Measurements from ENCODE around the gene TENM4. TPM values are rescaled to one million over a fixed set of nuclear protein-coding genes. Genes with fewer than 3 reads are reported as not detected.

Gene TENM4
- total and polyA plus RNA-seq, 2 of the 13 experiments (the other 11 are each of a cell fraction or from before 2014, with no cell fraction given) = not detected

DNA sequence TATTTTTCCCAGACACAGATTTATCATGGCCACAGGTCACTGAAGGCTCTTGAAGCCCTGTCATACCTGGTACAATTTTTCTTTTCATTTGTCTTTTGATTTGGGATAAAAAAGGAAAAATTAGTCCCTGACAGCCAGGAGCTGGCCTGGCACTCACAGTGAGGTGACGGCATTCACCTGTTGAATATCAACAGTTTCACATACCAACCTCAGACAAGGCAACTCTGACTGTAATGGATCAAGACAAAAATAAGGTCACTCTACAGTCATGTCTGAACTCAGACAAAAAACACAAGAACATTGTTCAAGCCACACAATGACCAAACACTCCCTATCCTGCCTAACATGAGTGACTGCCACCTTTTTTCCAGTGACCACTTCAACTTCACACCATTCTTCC lies 392.9 kb downstream of the TENM4 start:
- TF ChIP-seq KAT7 (CRISPR knock-in tag; IDR thresholded peaks at IDR 0.05; ENCODE audit: borderline replicate concordance) = no peak
- TF ChIP-seq, protein P1, sequence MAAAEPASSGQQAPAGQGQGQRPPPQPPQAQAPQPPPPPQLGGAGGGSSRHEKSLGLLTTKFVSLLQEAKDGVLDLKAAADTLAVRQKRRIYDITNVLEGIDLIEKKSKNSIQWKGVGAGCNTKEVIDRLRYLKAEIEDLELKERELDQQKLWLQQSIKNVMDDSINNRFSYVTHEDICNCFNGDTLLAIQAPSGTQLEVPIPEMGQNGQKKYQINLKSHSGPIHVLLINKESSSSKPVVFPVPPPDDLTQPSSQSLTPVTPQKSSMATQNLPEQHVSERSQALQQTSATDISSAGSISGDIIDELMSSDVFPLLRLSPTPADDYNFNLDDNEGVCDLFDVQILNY (CRISPR knock-in tag; conservative IDR thresholded peaks at IDR 0.05) = no peak
- no peak for TF ChIP-seq FOXC1 (CRISPR knock-in tag; IDR thresholded peaks at IDR 0.05; ENCODE audit: borderline replicate concordance)
- no peak for TF ChIP-seq ZNF432 (CRISPR knock-in tag; IDR thresholded peaks at IDR 0.05; ENCODE audit: borderline replicate concordance)
- TF ChIP-seq ZNF180 (CRISPR knock-in tag; IDR thresholded peaks at IDR 0.05; ENCODE audit: borderline replicate concordance, low read depth) = no peak
- TF ChIP-seq DNMT3B (CRISPR knock-in tag; conservative IDR thresholded peaks at IDR 0.05) = no peak
- TF ChIP-seq ZNF274 (CRISPR knock-in tag; IDR thresholded peaks at IDR 0.05) = no peak
- no peak for TF ChIP-seq FLYWCH1 (CRISPR knock-in tag; IDR thresholded peaks at IDR 0.05)
- no peak for TF ChIP-seq SIN3A (IDR thresholded peaks at IDR 0.05; ENCODE audit: borderline replicate concordance, low read depth, low read length)
- TF ChIP-seq MBNL3 (CRISPR knock-in tag; conservative IDR thresholded peaks at IDR 0.05) = no peak
- no peak for TF ChIP-seq SKI (IDR thresholded peaks at IDR 0.05; ENCODE audit: partially characterized antibody)
- TF ChIP-seq ZNF317 (CRISPR knock-in tag; IDR thresholded peaks at IDR 0.05) = no peak
- TF ChIP-seq CCDC6 (CRISPR knock-in tag; IDR thresholded peaks at IDR 0.05) = no peak
- Histone ChIP-seq H3K36me3 (replicated peaks in 1 of 2; ENCODE audit: control insufficient read depth in 1 of 2, insufficient read depth in 2 of 2, low read length in 2 of 2) (no peaks in the 10 kb centered on the region), H3K9ac (ENCODE audit: insufficient read depth, low read depth, low read length) (no peak overlapping the region), H3K4me1 (ENCODE audit: insufficient read depth, low read length) (peaks cover 30% of the 10 kb centered on the region), H3K4me3 (replicated peaks in 1 of 3; ENCODE audit: insufficient read depth in 1 of 3, low read depth in 2 of 3, low read length in 3 of 3) (no peak overlapping the region), H3K79me2 (ENCODE audit: insufficient read depth, low read length) (no peaks in the 10 kb centered on the region), H3K4me2 (ENCODE audit: low read depth, low read length) (no peak overlapping the region), H3K27ac (ENCODE audit: extremely low read length, insufficient read depth, low read length) (no peak overlapping the region), H3K27me3 (ENCODE audit: control insufficient read depth in 1 of 2, insufficient read depth in 2 of 2, low read length in 2 of 2) (no peaks in the 10 kb centered on the region), H4K20me1 (ENCODE audit: insufficient read depth, low read length) (no peaks in the 10 kb centered on the region), H3K9me3 (ENCODE audit: low read length) (no peaks in the 10 kb centered on the region), H2AFZ (ENCODE audit: low read length) (no peak overlapping the region)
- DNase-seq (ENCODE audit: low spot score) (no peak), FAIRE-seq (no peak), ATAC-seq (no peak)
- WGBS (ENCODE audit: low lambda C conversion rate) = 94% methylated on average over 1 of the region's 1 CpG
- intact Hi-C loops (cut with micrococcal nuclease; ENCODE audit: unreplicated experiment) = no loop called here
- ChIA-PET CTCF (ENCODE audit: low intra/inter-chr PET ratio, low total read pairs) (no interaction called here), POLR2A (no interaction called here)
- in situ Hi-C loops (cut with HindIII; ENCODE audit: extremely low pct_ligation_motif_present, low pct_unique_long_range_greater_than_20kb) = no loop called here
- BruUV-seq (replicated peaks) = no TSS peak

Data from HepG2 (cell line).